ENCODE data around the gene FAM32A.
A peak's percentile ranks its signal among the peaks of the same experiment; 100 is the strongest.

FAM32A gene

DNA sequence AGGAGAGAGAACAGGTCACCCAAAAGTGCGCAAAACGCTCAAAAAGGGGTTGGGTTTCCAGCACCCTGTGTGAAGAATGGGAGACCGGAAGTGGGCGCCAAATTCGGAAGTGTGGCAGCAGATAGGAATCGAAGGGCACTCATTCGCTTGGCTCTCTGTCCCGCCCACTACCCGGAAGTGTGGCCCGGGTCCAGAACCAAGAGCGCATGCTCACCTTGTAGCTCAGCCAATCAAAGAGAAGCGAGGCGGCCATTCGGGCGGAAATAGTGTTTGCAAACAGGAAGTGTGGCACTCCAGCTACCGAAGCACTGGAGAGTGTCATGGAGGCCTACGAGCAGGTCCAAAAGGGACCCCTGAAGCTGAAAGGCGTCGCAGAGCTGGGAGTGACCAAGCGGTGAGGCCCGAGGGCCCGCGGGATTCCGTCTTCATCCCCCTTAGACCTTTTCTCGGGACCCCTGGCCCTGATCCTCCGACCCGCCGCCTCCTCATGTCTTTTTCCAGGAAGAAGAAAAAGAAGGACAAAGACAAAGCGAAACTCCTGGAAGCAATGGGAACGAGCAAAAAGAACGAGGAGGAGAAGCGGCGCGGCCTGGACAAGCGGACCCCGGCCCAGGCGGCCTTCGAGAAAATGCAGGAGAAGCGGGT is at the start of gene FAM32A:
FAM32A (plus strand) TSS at position 288 of the 645 bp plus-strand sequence; CDS start at position 321, 33 bp downstream.
- DNase-seq = peak; percentile 89 to 94

DNA sequence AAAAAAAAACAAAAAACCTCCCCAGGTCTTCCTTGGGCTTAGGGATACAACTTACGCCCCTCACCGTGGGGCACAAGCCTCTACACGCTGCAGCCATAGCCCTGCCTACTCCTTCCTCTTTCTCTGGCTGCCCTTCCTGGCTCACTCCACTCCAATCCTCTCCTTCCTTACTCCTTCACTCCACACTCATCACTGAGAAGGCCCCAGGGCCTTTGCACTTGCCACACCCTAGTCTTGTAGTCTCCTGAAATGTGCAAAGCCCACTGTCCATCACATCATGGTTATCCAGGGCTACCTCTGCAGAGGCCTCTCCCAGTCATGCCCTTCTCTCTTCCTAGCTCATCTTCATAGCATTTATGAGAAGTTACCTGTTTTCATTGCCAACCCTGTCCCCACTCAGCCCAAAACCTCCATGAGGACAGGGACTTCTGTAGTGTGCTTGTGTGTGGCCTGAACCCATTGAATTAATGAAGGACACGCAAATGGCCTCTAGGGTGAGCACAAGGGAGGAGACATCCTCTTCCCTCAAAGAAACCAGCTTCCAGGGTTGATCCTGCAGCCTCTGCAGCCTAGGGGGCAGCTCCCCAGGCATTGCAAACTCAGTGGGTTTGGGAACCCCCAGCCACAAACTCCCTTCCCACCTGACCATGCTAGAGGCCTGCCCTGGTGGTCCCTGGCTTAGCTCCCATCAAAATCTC is 49.6 kb upstream of the FAM32A start:
- no peak for DNase-seq

DNA sequence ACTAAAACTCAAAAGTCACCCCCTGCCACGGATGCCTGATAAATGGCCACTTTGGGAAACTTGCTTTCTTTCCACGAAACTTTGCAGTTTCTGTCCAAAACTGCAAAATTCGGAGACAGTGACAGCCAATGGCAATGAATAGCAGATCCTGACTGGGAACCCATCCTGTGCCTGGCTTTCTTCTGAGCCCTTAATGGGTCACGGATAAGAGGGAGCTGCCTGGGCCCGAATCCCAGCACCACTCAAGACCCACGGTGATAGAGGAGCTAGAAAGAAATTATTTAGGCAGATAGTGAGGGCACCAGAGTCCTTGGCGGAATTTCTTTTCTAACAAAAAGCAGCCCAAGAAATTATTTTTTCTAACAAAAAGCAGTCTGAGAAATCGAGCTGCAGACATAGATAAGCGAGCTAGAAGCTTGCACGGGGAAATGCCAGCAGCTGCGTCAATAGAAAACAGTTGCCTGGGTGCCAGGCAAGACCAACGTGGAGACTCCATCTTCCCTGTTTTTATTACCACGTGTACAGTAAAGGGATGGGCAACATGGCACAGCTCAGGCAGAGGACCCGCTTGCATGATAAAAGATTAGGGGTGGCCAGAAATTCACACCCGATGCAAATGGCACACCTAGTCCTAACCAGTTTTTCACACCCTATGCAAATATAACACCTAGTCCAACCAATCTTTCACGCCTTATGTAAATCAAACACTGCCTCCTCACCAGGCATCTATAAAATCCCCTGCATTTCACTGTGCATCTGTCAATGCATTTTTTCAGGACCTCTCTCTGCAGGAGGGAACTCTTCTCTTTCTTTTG is 48.8 kb upstream of the FAM32A start:
- no peak for DNase-seq

DNA sequence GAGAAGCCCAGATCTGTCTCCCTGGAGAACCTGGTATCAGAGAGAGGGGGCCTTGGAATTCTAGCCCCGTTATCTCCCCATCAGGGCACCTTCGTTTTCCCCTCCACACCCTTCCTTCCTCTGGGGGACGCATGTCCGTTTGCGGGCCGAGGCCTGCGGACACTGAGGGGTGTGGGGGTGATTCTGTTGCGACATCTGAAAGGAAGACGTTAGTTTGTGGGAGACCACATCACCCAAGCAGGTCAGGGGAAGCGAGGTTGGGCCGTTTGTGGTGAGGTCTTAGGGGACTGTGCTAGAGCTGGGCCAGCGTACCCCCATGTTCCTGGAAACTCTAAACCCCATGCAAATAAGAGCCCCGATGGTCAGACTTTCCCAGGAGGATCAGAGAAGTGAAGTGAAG is 45.5 kb upstream of the FAM32A start:
- DNase-seq = no peak

DNA sequence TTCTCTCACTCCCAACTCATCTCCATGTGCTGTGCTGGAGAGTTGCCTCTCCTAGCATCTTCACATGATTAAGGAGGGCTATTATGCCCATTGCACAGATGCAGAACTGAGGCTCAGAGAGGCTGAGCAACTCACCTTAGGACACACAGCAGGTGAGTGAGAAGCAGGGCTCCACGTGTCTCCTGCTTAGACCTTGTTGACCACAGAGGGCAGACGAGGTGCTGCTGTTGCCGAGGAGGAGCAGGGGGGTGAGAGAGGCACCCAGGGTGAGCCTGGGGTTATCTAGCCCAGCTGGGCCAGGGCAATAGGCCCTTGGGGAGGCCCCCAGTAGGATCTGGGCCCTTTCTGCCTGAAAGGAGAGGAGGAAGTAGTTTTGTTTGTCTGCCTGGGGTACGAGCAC is 44.2 kb upstream of the FAM32A start:
- DNase-seq = no peak

DNA sequence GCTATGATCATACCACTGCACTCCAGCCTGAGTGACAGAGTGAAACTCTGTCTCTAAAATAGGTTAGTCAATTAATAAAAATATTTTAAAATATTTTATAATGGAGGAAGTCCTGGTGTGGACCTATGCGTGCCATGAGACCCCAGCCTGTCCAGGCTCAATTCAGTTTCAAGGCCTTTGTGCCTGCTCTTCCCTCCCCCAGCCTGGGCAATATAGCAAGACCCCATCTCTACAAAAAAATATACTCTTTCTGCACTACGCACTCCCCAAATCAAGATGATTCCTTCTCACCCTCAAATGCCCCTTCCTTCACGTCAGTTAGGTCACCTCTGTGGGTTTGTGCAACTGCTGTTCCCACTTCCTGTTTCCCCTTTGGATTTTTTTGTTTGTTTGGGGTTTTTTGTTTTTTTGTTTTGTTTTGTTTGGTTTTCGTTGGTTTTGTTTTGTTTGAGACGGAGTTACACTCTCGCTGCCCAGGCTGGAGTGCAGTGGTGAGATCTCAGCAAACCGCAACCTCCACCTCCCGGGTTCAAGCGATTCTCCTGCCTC is 43.1 kb upstream of the FAM32A start:
- no peak for DNase-seq

DNA sequence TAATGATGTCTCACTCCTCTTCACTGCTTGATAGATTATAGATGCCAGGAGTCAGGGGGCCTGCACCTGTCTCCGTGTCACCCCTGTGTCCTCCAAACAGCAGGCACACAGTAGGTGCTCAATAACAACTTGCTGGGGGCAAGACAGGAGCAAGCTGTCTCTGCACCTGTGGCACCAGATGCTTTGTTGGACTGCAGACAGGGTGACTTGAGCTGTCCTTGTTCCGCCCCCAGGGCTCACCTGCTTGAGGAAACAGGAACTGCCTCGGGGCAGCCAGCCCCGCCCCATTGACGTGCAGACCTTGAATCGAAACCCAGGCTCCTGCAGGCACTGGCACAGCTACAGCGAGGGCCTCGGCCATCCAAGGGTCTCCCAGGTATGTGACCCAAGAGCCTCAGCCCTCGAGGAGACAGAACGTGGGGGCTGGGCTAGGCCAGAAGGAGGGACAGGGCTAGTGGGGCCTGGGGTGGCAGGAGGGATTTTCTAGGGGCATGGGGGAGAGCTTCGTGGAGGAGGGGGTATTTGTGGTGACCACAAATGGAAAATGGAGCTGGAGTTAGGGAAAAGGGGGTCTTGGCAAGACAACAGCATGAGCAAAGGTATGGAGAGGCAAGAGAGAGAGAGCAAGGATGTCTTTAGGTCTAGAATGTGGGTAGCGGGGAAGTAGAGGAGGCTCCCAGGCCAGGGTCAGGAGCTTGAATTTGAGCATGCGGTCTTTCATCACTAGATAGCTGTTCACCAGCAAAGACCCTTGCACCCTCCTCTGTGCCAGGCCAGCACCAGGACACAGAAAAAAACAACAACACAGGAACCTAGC is 41.6 kb upstream of the FAM32A start, which contains the start of gene HSH2D:
HSH2D (plus strand) TSS at position 287 of the 817 bp plus-strand sequence. CDS start 5,066 bp downstream, outside the sequence.
- no peak for DNase-seq

DNA sequence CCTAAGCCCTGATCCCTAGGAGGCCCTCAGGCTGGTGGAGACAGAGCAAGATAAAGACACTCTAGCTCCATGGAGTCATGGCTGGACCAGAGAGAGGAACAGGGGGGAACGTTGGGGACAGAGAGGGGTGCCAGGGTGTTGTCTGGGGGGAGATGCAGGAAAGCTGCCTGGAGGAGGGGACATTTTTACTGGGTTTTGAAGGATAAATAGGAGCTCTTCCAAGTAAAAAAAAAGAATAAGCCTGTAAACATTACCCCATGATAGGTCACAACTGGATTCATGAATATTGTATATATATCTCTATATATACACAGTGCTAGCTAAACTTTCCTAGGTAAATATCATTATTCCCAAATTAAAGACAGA is 41.0 kb upstream of the FAM32A start:
- DNase-seq = no peak

DNA sequence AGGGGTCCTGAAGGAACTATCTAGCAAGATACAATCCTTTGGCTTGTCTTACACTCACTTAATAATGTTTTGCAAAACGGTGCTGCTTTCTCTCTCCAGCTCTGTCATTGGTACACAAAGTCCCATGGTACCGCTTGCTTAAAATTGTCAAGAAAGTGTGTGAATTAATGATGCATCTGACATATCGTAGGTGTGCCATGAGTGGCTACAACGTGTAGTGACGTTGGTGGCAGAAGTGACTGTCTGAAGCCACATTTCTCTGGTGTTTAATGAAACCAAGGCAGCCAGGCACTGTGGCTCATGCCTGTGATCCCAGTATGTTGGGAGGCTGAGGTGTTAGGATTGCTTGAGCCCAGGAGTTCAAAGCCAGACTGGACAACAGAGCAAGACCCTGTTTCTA is 39.1 kb upstream of the FAM32A start:
- DNase-seq = no peak

DNA sequence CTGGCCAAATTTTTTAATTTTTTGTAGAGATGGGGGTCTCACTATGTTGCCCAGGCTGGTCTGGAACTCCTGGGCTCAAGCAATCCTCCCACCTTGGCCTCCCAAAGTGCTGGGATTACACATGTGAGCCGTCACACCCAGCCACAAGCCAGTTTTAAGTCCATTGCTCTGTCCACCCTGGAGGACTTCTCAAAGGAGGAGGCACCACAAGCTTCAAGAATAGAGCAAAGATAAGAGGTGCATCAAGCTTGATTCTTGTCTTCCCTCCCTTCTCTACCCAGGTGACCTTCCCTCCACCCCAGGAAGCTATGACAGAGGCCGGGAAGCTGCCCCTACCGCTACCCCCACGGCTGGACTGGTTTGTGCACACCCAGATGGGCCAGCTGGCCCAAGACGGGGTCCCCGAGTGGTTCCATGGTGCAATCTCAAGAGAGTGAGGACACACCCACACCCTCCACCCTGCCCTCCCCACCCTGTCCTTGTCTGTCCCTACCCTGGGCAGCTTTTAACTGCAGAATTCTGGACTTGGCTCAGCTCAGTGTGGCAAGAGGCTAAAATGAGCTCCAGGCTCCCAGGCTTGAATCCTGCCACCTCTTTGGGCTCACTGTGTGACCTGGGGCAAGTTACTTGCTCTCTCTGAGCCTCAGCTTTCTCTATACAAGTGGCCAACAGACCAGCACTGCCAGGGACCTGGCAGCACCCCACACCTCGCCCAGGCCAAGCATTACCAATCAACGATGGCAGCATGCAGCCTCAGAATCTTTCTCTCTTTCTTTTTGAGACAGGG is 36.6 kb upstream of the FAM32A start:
- DNase-seq = no peak

DNA sequence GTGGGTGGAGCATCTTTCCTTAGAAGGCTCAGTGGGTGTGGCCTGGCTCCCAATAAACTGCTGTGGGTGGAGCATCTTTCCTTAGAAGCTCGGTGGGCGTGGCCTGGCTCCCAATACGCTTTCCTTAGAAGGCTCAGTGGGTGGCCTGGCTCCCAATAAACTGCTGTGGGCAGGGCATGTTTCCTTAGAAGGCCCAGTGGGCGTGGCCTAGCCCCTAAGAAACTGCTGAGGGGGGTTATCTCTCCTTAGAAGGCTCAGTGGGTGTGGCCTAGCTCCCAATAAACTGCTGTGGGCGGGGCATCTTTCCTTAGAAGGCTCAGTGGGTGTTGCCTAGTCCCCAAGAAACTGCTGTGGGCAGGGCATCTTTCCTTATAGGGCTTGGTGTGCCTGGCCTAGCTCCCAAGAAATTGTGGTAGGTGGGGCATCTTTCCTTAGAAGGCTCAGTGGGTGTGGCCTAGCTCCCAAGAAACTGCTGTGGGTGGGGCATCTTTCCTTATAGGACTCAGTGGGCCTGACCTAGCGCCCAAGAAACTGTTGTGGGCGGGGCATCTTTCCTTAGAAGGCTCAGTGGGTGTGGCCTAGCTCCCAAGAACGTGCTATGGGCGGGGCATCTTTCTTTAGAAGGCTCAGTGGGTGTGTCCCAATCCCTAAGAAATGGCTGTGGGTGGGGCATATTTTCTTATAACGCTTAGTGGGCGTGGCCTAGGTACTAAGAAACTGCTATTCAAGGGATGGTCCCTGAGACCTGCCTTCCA is 31.5 kb upstream of the FAM32A start:
- DNase-seq = no peak

DNA sequence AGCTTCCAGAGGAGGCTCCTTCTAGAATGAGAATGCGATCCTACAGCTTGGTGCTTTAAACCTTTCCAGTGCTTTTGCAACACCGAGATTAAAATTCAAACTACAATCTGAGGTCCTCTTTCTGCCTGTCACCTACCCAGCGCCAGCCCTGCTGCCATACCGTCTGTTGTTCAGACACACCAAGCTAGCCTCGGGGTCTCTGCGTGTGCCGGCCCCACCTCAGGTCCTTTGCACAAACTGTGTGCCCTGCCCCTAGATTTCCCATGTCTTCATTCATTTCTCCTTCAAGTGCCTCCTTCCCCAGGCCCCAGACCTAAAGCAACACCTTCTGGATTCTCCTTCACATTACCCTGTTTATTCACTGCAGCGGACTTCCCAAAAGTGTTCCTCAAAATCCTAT is 30.7 kb upstream of the FAM32A start:
- DNase-seq = no peak

DNA sequence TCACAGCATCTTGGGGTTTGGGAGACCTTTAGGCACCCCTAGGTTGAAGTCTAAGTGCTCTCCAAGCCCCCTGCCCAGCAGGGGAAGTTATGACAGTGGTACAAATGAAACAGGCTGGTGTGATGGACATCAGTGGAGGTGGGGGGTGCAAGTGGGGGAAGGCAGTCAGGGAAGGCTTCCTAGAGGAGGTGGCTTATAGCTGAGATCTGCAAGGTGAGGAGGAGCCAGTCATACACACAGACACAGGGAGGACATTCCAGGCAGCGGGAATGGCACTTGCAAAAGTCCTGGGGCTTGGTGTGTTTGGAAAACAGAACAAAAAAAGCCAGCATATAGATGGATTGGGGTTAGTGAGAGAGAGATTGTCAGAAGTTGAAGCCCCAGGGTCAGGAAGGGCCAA is 30.1 kb upstream of the FAM32A start:
- DNase-seq = no peak

DNA sequence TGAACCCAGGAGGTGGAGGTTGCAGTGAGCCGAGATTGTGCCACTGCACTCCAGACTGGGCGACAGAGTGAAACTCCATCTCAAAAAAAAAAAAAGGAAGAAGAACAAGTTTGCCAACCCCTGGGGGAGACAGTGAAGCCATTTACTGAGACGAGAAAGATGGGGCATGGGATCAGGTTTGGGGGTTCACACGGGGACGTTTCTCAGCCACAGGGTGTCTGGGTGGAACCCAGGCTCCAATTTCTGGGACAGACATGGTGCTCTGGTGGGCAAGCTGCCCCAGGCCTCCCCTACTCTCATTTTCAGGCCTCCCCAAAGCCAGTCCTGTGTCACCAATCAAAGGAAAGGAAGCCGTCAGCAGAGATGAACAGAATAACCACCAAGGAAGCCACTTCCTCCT is 28.3 kb upstream of the FAM32A start:
- DNase-seq = no peak

DNA sequence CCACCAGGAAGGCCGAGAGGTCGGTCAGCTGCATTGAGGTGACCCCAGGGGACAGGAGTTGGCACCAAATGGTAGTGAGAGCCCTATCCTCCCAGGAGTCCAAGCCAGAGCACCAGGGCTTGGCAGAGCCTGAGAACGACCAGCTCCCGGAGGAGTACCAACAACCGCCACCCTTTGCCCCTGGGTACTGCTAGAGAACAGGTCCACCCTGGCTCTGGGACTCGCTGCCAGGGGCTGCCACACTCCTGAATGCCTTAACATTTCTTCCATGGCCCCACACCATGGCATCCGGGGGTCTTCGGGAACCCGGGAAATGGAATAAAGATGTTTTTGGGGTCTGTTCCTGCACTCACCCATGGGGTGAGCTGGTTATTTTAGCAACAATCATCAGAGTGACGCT is 27.6 kb upstream of the FAM32A start:
- no peak for DNase-seq

DNA sequence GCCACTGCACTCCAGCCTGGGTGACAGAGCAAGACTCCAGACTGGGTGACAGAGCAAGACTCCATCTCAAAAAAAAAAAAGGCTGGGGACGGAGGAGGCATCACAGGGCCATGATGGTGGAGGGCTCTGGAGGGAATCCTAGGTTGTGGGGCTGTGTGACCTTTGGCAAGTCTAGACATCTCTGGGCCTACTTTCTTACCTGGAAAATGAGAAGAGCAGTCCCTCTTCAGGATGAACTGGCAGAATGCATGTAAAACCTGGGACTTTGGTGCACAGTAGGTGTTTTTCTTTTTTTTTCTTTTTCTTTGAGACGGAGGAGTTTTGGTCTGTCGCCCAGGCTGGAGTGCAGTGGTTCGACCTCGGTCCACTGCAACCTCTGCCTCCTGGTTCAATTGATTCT is 25.6 kb upstream of the FAM32A start:
- no peak for DNase-seq

DNA sequence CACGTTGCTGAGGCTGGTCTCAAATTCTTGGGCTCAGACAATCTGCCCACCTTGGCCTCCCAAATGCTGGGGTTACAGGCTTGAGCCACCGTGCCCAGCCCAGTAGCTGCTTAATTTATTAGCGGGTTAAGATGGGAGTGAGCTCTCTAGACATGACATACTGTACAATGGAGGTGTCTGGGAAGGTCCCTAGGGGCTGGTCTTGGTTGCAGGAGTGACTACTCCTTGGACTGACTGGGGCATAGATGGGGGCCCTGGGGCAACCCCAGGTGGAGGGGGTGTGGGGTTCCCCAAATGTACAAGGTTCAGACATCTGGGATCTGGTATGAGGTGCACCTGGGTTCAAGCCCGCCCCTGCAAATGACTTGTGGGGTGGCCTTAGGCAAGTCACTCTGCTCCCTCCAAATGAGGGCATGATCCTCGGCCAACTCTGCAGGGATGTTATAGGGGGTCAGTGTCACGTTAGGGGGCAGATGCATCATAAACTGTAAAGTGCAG is 24.7 kb upstream of the FAM32A start:
- DNase-seq = no peak

DNA sequence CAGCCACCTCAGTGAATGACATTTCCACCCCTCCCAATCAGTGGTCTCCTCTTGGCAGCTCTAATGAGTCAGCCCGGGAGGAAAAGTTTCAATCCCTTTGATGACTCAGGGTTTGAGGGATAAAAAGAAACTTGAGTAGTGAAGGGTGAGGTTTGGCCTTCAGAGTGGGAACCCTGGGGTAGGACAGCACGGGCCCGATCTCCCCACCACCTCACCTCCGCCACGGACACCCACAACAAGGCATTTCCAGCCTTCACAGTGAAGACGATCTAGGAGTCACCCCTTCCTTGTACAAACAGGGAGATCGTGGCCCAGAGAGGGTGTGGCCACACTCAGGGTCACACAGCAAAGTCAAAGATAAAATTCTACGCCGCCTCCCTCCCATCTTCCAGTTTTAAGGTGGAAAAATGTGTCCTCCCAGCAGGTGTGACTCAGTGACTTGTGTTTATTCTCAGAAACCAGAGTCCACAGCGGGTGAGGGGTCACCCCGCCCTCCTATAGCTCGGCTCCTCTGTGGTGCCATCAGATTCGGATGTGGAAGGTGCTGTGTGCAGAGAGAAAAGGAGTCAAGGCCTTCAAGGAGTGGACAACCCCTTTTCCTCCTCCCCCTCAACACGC is 24.2 kb upstream of the FAM32A start:
- no peak for DNase-seq

DNA sequence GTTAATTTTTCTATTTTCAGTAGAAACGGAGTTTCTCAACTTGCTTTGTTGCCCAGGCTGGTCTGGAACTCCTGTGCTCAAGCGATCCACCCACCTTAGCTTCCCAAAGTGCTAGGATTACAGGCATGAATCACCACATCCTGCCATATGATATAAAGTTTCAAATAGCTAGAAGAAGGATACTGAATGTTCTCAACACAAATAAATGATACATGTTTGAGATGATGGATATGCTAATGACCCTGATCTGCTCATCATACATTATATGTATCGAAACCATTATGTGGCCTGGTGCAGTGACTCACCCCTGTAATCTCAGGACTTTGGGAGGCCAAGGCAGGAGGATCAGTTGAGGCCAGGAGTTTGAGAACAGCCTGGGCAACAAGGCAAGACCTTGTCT is 23.4 kb upstream of the FAM32A start:
- no peak for DNase-seq

DNA sequence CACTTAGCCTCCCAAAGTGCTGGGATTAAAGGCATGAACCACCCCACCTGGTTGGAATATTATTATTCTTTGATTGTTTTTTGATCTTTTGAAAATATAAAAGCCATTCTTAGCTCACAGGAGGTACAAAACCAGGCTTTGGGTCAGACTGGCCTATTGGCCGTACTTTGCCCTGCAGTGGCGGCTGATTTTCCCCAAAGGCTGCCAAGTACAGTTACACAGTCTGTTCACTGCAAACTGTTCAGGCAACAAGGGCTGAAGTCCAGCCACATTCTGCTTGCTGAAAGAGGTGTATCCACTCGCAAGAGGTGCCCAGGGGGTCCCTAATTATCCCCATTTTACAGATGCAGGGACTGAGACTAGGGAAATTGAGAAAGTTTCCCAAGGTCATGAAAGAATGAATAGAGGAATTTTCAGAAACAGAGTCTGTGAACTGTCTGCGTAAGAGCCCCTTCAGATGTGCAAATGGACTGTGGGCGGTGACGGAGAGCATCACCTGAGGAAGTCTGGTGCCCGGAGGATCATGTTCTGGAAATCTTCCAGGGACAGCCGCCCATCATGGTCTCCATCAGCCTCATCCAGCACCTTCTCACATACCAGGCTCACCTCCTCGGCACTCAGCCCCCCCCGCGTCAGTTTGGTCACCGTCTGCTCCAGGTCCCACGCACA is 20.9 kb upstream of the FAM32A start:
- no peak for DNase-seq

Measured in NCI-H1930 (cell line).